ENCODE results near the gene OR2F1.

The OR2F1 gene

GRCh38 chr7:143954544-143954943 lies at the start of gene OR2F1:
OR2F1 (plus strand) TSS chr7:143954844; CDS start chr7:143959971, 5,127 bp downstream.
- DNase-seq, result no peak

- no peak for DNase-seq
Measured at GRCh38 chr7:143905509-143905908, 49.1 kb upstream of the OR2F1 start.

- no peak for DNase-seq
Measured at GRCh38 chr7:143906151-143906550, 48.5 kb upstream of the OR2F1 start.

- DNase-seq, result no peak
Measured at GRCh38 chr7:143906895-143907294, 47.7 kb upstream of the OR2F1 start.

GRCh38 chr7:143908120-143908519 lies 46.5 kb upstream of the OR2F1 start:
- no peak for DNase-seq

GRCh38 chr7:143909863-143910262 lies 44.8 kb upstream of the OR2F1 start:
- DNase-seq, result no peak

- DNase-seq, result no peak
Measured at GRCh38 chr7:143910473-143911248, 44.0 kb upstream of the OR2F1 start.

GRCh38 chr7:143913945-143914615 lies 40.6 kb upstream of the OR2F1 start:
- no peak for DNase-seq

- no peak for DNase-seq
Measured at GRCh38 chr7:143914938-143915652, 39.5 kb upstream of the OR2F1 start.

- no peak for DNase-seq
Measured at GRCh38 chr7:143924851-143925250, 29.8 kb upstream of the OR2F1 start.

GRCh38 chr7:143929224-143929920 lies 25.3 kb upstream of the OR2F1 start:
- peak; percentile 3 for DNase-seq

GRCh38 chr7:143931739-143932138 lies 22.9 kb upstream of the OR2F1 start:
- no peak for DNase-seq

- no peak for DNase-seq
Measured at GRCh38 chr7:143934526-143935325, 19.9 kb upstream of the OR2F1 start, which contains the start of gene OR2F2. OR2F2 (plus strand) TSS chr7:143935233; CDS start chr7:143935233, 0 bp downstream.

- DNase-seq, result no peak
Measured at GRCh38 chr7:143936087-143937009, 18.3 kb upstream of the OR2F1 start.

- no peak for DNase-seq
Measured at GRCh38 chr7:143938379-143939243, 16.0 kb upstream of the OR2F1 start.

GRCh38 chr7:143945423-143945822 lies 9.2 kb upstream of the OR2F1 start:
- no peak for DNase-seq

GRCh38 chr7:143947111-143947510 lies 7.5 kb upstream of the OR2F1 start:
- DNase-seq, result no peak

- DNase-seq, result no peak
Measured at GRCh38 chr7:143948733-143949132, 5.9 kb upstream of the OR2F1 start.

GRCh38 chr7:143953421-143953820 lies 1.2 kb upstream of the OR2F1 start:
- DNase-seq, result no peak

GRCh38 chr7:143954135-143954534 lies 509 bp upstream of the OR2F1 start:
- DNase-seq, result no peak

All from hematopoietic multipotent progenitor cell treated with erythropoietin and hydrocortisone succinate and interleukin-3 and kit ligand, for 4 days (in vitro differentiated cells).